Astrocyte of the hippocampus (primary cell): ENCODE data around the gene HNRNPA2B1.

Experiments
- DNase-seq: peaks from one replicate; pipeline ENCODE4 v3.0.0; 2011; ENCODE audit warnings: low read depth, low spot score

HNRNPA2B1 gene

GRCh38 chr7:26200444-26201246, at the start of gene HNRNPA2B1:
HNRNPA2B1 (minus strand) TSS chr7:26200746; CDS start chr7:26200577, 169 bp downstream.
- DNase-seq: peak; percentile 99

- DNase-seq: no peak
These were observed 49.7 kb upstream of the HNRNPA2B1 start for GRCh38 chr7:26250239-26250638.

- DNase-seq: no peak
These were observed 44.6 kb upstream of the HNRNPA2B1 start for GRCh38 chr7:26245150-26245549.

GRCh38 chr7:26238032-26238431, 37.5 kb upstream of the HNRNPA2B1 start:
- DNase-seq: no peak

DNA sequence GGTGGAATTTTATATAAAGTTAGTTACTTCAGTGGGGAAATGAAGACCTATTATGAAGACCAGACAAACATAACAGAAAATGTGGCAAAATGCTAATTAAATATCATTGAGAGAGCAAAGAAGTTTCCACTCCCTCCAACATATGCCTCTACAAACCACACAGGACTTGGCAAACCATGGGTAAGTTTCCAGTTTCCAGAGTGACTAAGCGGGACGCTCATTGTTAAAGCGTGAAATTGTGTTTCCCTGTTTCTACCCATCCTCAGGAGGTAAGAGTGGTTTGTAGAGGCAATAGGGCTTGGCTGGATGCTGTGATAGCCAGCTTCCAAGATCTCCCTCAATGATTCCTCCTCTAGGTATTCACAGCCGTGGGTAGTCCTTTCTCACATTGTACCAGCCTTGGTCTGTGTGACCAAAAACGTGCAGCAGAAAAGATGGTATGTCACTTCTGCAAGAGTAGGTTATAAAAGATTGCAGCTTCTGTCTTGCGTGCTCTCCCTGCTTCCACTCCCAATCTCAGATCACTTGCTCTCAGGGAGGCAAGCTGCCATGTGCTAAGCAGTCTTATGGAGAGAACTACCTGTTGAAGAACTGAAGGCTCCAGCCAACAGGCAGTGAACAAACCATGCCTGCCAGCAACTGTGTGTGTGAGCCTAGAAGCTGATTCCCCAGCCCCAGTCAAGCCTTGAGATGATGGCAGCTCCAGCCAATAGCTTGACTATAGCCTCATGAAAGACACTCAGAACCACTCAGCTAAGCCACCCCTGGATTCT, 36.7 kb upstream of the HNRNPA2B1 start:
- DNase-seq: peak; percentile 41

DNA sequence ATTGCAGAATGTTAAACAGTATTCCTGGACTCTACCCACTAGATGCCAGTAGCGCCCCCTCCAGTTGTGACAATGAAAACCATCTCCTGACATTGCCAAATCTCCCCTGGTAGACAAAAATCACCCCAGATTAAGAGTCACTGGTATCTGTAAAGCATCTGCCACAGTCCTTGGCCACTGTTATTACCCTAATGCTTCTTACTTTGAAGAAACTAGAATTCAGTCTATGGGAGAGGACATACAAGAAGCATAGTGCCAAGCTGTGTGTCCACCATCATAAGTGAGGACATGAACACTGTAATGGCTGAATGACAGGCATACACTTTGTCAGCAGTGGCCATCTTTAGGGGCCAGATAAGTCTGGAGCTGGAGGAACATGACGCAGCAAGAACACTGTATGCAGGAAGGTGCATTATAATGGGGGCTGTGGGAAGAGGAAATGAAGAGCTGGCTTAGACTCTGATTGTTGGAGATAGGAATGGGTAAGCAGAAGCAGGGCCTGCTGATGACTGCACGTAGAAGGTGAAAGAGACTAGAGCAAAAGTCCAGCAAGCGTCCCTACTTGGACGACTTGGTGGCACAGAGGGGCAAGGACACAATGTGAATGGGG, 33.5 kb upstream of the HNRNPA2B1 start:
- DNase-seq: no peak

DNA sequence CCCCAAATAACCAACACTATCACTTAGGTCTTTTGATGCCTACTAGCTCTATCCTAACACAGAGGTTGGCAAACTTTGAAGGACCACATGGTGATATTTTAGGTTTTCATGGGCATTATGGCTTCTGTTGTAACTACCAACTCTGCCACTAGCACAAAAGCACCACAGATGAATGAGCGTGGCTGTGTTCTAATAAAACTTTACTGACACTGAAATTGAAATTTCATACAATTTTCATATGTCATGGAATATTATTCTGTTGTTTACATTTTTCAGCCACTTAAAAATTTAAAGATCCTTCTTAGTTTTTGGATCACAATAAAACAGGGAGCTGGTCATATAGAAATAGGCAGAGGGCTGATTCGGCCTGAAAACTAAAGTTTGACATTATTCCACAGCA, 27.4 kb upstream of the HNRNPA2B1 start:
- DNase-seq: no peak

GRCh38 chr7:26224359-26224758, 23.8 kb upstream of the HNRNPA2B1 start:
- DNase-seq: no peak

DNA sequence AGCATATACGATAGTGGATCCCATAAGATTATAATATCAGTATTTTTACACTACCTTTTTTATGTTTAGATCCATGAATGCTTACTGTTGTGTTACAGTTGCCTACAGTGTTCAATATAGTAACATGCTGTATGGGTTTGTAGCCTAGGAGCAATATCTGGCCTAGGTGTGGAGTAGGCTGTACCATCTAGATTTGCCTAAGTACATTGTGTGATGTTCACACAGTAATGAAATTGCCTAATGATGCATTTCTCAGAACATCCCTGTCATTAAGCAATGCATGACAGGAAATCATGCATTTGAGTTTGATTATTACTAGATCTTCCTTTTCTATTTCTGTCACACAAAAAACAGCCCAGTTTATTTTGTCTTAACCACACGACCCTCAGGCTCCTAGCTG, 15.5 kb upstream of the HNRNPA2B1 start:
- no peak for DNase-seq

DNA sequence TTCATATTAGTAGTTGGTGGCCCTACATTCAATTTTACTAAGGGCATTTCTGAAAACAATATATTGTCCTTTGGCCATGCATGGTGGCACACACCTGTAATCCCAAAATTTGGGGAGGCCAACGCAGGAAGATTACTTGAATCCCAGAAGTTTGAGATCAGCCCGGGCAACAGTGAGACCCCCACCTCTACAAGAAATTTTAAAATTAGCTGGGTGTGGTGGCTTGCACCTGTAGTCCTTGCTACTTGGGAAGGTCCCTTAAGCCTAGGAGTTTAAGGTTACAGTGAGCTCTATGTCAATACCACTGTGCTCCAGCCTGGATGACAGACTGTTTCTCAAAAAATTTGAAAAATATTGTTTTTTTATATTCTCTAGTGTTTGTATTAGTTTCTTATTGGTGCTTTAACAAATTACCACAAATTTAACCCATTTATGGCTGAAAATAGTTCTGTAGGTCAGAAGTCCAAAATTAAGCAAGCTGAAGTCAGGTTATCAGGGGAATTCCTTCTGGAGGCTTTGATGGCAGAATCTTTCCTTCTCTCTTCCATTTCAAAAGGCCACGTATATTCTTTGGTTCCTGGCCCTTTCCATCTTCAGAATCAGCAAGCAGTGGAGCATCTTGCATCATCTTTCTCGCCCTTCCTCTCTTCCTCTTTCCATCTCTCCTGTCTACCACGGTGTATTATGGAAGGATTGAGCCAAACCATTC, 13.4 kb upstream of the HNRNPA2B1 start:
- DNase-seq: no peak

DNA sequence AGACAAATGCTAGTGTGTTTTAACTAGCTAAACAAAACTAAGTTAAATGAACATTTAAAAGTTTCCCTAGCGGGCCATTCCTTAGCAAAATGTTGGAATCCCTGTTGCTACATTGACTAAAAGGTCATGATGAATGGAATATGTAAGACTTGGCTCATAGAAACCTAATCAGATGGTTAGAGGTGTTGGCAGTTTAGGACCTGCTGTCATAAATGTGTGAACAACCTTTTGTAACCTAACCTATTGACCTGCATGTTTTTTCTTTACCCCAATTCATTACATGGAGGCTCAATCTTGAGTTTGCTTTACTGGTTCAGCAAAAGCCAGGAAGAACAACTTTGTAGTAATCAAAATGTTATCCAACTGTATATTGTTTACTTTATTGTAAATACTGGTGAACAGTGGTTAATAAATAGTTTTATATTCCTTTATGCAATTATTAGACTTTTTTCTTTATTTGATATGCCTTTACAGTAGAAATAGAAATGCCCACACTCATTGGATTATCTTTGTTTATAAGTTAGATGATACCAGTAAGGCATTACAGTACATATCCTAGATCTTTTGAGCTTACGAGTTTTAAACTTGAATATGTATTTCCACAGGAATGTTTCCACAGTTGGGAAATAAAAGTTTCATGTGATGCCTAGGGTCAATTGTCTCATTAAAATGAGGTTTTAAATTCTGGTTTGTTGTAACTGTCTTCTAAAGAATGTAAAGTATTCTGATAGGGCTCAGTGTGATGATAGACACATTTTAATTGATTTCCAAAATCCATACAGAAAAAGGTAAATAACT, 12.6 kb upstream of the HNRNPA2B1 start:
- DNase-seq: no peak

DNA sequence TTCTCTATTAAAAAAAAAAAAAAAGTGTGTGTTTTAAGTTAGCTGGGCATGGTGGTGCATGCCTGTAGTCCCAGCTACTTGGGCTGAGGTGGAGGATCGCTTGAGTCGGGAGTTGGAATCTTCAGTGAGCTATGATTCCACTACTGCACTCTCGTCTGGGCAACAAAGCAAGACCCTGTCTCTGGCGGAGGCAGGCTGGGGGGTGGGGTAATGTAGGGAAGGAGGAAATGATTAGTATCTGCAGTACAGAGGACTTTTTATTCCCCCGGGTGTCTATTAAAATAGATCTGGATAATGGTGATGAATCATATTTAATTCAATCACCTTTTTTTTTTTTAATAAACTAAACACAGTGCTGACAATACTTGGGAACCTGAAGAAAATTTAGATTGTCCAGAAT, 7.5 kb upstream of the HNRNPA2B1 start:
- DNase-seq: no peak

GRCh38 chr7:26203016-26203415, 2.5 kb upstream of the HNRNPA2B1 start:
- no peak for DNase-seq

- peak; percentile 61 for DNase-seq
These were observed 1.8 kb upstream of the HNRNPA2B1 start for GRCh38 chr7:26202019-26202990.

GRCh38 chr7:26201247-26202018, 887 bp upstream of the HNRNPA2B1 start, which contains the start of gene CBX3:
CBX3 (plus strand) TSS chr7:26201745; CDS start chr7:26202999, 1,254 bp downstream.
- DNase-seq: peak; percentile 92

GRCh38 chr7:26200038-26200443, 505 bp downstream of the HNRNPA2B1 start:
- peak; percentile 76 for DNase-seq

DNA sequence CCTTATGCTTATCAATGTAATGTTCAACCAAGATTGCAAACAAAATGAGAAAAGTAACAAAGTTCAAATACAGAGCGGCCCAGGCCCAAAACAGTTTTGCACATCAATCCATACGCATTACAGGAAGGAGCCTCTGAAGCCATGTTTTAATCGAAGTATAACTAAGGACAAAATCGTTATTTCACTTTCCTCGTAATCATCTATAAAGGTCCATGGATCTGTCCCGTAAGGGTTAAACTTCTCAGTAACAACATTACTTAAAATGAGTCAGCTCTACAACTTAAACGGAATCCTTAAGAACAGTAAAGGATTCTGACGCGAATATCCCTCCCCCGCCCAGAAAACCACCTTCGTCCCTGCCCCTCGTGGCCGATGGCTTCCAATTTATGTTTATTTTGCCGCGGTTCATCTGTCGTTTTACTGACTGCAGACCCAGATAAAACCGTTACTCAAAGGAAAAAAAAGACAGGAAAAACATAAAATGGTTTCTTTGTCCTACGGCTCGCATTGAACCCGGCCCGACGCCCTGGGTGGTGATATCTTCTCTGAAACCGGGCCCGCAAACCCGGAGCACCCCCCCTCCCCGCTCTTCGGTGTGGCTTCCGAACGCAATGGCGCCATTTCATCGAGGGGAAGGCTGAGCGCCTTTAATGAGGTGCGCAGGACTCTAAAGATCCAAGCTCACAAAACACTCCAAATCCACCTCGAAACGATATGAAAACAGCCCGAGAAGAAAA, 1.1 kb downstream of the HNRNPA2B1 start:
- DNase-seq: peak; percentile 71

- no peak for DNase-seq
These were observed 1.8 kb downstream of the HNRNPA2B1 start for GRCh38 chr7:26198781-26199169.
